GM21423 (cell line): Measurements from ENCODE around the gene RNF19B.

Experiments
- ATAC-seq: cut with Tn5 transposase; IDR thresholded peaks from one replicate; pipeline ENCODE4 v1.9.1; 2021; ENCODE audit warnings: mild to moderate bottlenecking, moderate library complexity; ENCODE audit not compliant: unreplicated experiment

Gene RNF19B

GRCh38 chr1:32890516-32891240 lies 73.9 kb downstream of the RNF19B start:
- ATAC-seq, result no peak

DNA sequence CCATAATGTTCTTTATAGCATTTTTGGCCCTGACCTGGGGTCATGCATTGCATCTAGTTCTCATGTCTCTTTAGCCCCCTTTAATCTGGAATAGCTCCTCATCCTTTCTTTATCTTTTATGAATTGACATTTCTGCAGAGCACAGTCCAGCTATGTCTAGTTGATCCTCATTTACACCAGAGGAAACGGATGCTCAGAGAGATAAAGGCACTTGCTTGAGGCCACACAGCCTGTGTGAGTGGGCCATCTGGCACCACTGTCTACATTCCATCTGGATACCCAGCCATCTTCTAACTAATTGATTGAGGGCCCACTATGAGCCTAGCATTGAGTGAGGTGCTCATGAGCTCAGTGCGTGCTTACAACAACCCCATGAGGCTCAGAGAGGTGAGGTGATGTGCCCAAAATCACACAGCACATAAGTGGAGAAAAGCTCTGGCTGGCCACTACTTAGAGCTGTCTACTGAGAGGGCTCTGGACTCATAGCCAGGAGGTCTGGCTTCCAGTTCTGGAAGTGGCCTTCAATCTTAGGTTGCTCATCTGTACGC lies 74.8 kb downstream of the RNF19B start:
- ATAC-seq, result no peak

GRCh38 chr1:32888677-32889420 lies 75.8 kb downstream of the RNF19B start:
- no peak for ATAC-seq

DNA sequence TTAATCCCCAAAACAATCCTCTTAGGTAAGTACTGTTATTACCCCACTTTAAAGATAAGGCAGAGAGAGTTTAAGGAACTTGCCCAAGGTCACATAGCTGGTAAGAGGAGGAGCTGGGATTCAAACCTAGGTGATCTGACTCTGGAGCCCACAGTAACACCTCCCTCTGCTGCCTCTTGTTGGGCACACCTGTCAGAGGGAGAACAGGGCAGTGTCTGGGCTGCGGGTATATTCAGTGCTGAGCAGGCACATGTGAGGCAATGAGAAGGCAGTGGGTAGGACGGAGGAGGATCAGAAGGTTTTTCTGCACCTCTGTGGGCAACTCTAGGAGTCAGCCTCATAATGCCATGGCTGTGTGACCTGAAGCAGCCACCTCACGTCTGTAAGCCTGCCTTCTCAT lies 76.5 kb downstream of the RNF19B start:
- no peak for ATAC-seq

DNA sequence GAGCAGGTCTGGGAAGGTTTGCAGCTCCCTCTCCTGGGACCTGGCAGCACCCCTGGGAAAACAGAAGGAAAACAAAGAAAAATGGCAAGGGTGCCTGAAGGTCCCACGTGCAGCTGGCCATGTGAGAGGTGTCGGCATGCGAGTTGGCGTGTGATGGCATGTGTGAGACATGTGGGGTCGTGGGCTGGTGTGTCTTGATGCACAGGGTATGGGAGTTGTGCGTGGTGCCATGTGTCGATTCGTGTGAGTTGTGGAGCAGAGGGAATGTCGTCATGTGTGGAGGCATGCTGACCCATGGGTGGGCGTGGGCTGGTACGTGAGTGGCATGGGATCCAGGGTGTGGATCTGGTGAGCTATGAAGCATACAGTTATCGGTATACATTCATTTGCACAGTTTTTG lies 77.0 kb downstream of the RNF19B start:
- no peak for ATAC-seq

DNA sequence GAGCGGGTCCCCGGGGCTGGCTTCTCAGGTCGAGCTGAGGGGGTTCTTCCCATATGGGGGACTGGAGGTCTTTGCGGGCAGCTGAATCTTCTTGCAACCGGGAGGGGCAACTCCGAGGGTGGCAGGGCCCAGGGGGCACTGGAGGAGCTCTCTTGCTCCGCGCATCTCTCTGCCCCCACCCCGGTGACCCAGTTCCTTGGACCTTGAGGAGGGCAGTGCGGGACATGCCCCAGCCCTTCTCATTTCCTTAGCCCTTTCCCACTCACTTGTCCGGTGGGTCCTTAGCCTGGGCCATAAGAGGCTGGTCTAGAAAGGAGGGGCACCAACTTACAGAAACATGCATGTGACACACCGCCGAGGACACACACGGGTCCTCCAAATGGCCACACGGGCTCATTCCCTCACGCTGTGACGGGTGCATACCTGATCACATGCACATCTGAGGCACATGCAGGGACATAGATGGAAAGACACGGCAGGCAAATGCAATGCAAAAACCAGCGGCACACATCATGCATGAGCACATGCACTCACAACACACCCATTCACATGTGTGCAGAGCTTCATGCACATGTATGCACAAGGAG lies 77.7 kb downstream of the RNF19B start:
- no peak for ATAC-seq
